Epidermal melanocyte (primary cell): ENCODE measurements around the gene S100P.
"Not testable (repeated sequence)": the region's sequence is repeated elsewhere in the genome, so short reads cannot be mapped to it uniquely, and the experiment has no call there.

Source experiments
- DNase-seq: peaks from one replicate; pipeline ENCODE4 v3.0.0; 2011; ENCODE audit warnings: low spot score; ENCODE audit not compliant: insufficient read length

S100P gene

DNA sequence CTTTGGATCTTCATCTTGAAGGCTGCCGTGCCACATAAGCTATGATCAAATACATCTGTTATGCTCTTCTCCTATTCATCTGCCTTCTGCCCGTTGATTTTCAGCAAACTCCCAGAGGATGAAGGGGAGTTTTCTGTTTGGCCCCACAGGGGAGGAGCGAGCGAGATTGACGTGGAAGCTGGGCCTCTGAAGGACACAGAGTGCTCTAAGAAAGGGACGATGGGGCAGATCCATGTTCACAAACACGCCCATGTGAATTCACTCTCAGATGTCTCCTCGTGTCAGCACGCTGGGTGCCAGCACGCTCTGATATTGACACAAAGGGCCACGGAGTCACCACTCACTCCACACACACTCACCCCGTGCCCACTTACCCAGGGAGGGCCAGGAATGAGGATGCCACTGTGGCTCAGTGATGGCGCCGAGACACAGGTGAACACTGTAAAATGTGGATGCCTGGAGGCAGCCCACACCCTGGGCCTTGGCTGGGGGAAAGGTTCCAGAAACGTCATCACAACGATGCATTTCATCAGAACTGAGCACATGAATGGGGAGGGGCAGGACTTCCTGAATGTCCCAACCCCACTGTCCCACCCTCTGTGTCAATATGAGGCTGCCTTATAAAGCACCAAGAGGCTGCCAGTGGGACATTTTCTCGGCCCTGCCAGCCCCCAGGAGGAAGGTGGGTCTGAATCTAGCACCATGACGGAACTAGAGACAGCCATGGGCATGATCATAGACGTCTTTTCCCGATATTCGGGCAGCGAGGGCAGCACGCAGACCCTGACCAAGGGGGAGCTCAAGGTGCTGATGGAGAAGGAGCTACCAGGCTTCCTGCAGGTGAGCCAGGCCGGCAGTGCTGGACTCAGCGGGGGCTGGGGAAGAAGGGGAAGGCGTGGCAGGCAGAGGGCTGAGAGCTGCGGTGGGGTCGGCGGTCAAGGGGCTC, at the start of gene S100P:
TSS of gene S100P (plus strand) at position 648 of the 946 bp plus-strand sequence. CDS start at position 703, 55 bp downstream.
- no peak for DNase-seq

GRCh38 chr4:6644792-6645530, 48.7 kb upstream of the S100P start:
- DNase-seq = no peak

- DNase-seq = no peak
Observed at GRCh38 chr4:6647169-6647568, 46.5 kb upstream of the S100P start.

DNA sequence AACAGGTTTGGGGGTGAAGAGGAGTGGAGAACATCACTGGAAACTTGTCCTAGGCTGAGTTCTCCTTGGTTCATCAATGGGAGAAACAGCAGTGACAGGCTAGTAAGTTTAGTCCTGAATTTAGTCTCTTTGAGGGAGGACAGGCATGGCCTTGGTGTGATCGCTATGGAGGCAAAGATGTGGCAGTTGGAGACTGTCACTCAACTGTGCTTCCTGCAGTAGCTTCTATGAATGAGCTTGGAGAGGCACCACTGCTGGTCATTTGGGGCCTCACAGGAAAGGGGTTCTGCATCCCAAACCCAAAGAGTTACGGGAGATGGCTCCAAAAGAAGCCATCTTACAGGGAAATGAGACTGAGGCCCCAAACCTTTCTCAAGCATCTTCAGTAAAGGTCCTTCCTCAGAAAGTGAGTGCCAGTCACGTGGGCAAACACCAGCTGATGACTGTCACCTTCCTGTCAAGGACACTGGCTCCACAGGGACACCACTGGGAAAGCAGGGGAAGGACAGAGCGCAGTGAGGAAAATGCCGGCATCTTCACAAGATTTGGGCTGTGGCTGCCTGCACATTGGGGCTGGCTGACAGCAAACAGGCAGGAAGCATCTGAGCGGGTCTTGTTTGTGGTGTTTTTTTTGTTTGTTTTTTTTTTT, 46.0 kb upstream of the S100P start:
- DNase-seq = no peak

- no peak for DNase-seq
Observed at GRCh38 chr4:6649216-6649615, 44.5 kb upstream of the S100P start.

DNA sequence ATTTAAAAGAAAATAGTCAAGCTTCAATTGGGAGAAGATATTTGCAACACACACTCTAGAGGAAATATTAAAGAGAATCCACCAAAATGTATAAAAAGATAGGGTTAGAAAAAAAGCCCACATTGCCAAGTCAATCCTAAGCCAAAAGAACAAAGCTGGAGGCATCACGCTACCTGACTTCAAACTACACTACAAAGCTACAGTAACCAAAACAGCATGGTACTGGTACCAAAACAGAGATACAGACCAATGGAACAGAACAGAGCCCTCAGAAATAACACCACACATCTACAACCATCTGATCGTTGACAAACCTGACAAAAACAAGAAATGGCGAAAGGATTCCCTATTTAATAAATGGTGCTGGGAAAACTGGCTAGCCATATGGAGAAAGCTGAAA, 39.5 kb upstream of the S100P start:
- DNase-seq = not testable (repeated sequence)

GRCh38 chr4:6655291-6655690, 38.4 kb upstream of the S100P start:
- DNase-seq = not testable (repeated sequence)

DNA sequence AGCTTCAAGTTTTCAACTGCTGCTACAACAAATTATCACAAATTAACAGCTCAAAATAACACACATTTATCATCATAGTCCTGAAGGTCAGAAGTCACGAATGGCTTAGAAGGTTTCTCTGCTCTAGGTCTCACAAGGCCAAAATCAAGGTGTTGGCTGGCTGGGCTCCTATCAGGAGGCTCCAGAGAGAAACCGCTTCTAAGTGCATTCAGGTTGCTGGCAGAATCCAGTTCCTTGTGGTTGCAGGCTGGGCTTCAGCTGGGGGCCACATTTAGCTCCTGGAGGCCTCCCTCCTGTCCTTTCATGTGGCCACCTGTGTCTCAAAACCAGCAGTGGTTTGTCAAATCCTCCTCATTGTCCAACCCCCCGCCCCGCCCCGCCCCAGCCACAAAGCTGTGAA, 37.8 kb upstream of the S100P start:
- no peak for DNase-seq

GRCh38 chr4:6657242-6658208, 36.2 kb upstream of the S100P start:
- DNase-seq = no peak

GRCh38 chr4:6658209-6658595, 35.5 kb upstream of the S100P start:
- no peak for DNase-seq

DNA sequence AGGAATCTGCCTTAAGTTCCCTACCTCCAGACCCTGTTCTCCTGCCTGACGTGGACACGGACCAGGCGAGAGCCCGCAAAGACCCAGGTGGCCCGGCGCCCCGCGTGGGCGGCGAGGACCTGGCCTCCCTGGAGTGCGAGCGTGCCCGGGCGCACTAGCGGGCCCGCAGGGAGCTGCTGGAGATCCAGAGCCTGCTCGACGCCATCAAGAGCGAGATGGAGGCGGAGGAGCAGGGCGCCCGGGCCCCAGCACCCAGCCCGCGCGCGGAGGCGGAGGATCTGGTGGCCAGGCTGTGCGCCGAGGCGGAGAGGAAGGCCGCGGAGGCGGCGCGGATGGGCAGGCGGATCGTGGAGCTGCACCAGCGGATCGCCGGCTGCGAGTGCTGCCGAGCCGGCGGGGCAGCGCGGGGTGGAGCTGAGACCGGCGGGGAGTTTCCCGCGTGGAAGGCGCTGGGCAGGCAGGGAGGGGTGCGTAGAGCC, 35.0 kb upstream of the S100P start:
- DNase-seq = no peak

GRCh38 chr4:6659897-6660296, 33.8 kb upstream of the S100P start:
- no peak for DNase-seq

GRCh38 chr4:6660430-6660829, 33.2 kb upstream of the S100P start:
- no peak for DNase-seq

DNA sequence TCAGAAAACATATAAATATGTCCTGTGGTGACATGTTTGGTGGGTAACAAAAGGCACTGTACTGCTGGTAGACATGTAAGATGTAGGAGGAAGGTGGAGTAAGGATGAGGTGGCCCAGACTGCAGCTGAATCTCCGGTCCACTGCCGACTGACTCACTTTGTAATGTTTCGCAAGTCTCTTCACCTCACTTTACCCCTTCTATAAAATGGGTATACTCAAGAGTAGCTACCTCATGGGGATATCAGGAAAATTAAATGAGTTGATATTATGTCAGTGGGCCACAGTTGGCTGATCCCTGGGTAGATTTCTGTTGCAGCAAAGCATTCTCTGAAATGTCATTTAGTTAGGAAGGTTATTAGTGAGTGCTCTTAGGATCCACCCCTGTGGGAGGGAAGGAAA, 31.1 kb upstream of the S100P start:
- no peak for DNase-seq

DNA sequence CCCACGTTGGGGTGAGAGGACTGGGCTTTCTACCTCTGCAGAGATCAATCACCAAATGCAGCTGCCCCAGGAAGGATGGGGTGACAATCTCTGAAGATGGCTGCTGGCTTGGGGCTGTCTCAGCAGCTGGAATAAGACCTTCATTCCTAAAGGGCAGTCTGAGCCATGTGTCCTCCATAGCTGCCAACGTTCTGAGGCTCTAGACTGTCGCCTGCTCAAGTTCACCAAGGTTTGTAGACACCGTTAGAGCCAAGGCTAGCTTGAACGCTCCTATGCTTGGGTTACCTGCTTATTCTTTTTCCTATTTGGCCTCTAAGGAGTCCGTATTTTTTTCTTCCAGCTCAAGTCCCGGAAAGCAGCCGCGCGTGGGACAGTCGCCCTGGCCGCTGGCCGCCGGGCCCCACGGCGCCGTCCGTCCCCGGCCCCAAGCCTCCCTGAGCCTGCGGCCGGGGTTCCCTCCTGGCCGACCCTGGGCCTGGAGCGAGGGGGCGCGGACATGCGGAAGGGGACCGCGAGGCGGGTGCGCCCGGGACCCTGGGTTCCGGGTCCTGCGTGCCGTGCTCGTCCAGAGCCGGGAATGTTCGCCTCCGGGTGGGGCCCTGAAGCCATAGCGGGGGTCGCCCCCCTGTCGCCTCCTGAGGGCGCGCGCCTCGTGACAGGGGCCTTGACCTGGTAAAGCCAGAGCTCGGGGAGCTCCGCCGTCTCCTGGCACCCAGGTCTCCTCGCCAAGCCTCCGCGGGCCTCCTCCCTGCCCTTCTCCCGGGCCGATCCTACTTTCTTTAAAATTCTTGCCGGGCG, 29.9 kb upstream of the S100P start:
- DNase-seq = no peak

- DNase-seq = no peak
Observed at GRCh38 chr4:6665320-6665654, 28.4 kb upstream of the S100P start.

- no peak for DNase-seq
Observed at GRCh38 chr4:6668391-6668790, 25.3 kb upstream of the S100P start.

DNA sequence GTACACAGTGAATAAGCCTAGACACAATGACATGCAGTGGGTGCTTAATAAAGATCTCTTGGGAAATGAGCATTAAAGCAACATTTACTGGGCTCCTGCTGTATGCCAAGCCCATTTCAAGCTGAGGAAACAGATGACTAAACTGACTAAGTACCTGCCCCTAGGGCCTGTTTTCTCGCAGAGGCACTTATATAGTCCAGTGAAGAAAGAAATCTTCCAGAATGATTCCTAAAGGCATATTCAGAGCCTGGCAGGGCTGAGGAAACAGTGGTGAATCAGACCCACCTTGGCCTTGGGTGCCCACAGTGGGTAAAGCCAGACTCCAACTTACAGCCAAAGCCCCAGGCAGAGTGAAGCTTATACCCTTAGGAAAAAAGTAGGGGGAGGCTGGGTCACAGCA, 22.0 kb upstream of the S100P start:
- DNase-seq = no peak

DNA sequence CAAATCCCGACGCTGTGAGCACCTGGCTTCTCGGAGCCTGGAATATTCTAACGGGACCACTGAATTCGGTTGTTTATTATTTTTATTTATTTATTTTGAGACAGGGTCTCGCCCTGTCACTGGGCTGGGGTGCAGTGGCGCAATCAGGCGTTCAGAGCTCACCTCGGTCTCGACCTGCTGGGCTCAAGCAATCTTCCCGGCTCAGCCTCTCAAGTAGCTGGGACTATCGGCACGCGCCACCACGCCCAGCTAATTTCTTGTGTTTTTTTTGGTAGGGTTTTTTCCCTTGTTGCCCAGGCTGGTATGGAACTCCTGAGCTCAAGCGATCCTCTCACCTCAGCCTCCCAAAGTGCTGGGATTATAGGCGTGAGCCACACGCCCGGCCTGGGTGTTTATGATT, 21.5 kb upstream of the S100P start:
- DNase-seq = no peak
